ENCODE measurements around the gene BACE2. TPM values are rescaled to one million over a fixed set of nuclear protein-coding genes. Genes with fewer than 3 reads are reported as not detected.

Gene BACE2
- polyA plus RNA-seq, 1 donor (not counting 4 experiments of a cell fraction or from before 2014, with no cell fraction given): 130 TPM

DNA sequence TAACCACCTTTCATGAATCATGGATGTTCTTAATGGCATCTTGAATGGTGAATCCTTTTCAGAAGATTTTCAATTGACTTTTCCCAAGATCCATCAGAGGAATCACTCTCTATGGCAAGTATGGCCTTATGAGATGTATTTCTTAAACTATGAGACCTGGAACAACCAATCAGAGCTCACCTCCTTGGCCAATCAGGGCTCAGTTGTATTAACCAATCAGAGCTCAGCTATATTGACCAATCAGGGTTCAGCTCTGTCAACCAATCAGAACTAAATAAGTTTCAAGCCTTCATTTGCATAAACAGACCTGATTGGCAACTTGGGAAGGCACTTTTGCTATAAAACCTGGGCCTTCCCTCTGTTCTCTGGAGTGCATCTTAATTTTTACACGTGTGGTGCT is 135.0 kb downstream of the BACE2 start:
- no peaks in the 10 kb centered on the region for H3K9me3 ChIP-seq (ENCODE audit: control insufficient read depth, low read depth, low read length)
- H3K9me1 ChIP-seq (ENCODE audit: control insufficient read depth, extremely low read depth, insufficient read depth, low read length): no peaks in the 10 kb centered on the region
- H3K36me3 ChIP-seq (ENCODE audit: control insufficient read depth in 2 of 2, extremely low read depth in 1 of 2, insufficient read depth in 2 of 2, low read length in 2 of 2): no peaks in the 10 kb centered on the region
- DNase-seq (ENCODE audit: low read depth, low spot score) (no peak), FAIRE-seq (no peak)
- no peaks in the 10 kb centered on the region for H3K27me3 ChIP-seq (ENCODE audit: control insufficient read depth, extremely low read depth, insufficient read depth, low read length)
- H3K27ac ChIP-seq (ENCODE audit: control insufficient read depth, insufficient read depth, low read length): no peak overlapping the region
- no peak overlapping the region for H3K4me3 ChIP-seq (ENCODE audit: control insufficient read depth in 2 of 3, extremely low read depth in 1 of 3, insufficient read depth in 2 of 3, low read depth in 1 of 3, low read length in 3 of 3)
- TF ChIP-seq EZH2 (IDR thresholded peaks at IDR 0.05; ENCODE audit: low read length) (no peak), CTCF (optimal IDR thresholded peaks at IDR 0.05 in 1 of 3, IDR thresholded peaks at IDR 0.05 in 1 of 3, conservative IDR thresholded peaks at IDR 0.05 in 1 of 3; ENCODE audit: extremely low read depth in 1 of 3, insufficient read depth in 2 of 3, low read length in 3 of 3) (no peak)
- H4K20me1 ChIP-seq (ENCODE audit: control insufficient read depth, extremely low read depth, insufficient read depth, low read length): no peaks in the 10 kb centered on the region
- H3K4me1 ChIP-seq (ENCODE audit: control insufficient read depth, extremely low read depth, insufficient read depth, low read length): no peaks in the 10 kb centered on the region
- H2AFZ ChIP-seq (ENCODE audit: control insufficient read depth, low read length): no peak overlapping the region
- H3K79me2 ChIP-seq (ENCODE audit: control insufficient read depth, insufficient read depth, low read length): no peaks in the 10 kb centered on the region
- dilution Hi-C loops (cut with MboI; ENCODE audit: extremely low pct_ligation_motif_present, low sequenced_read_pairs): no loop called here
- no peak overlapping the region for H3K4me2 ChIP-seq (ENCODE audit: control insufficient read depth, extremely low read depth, insufficient read depth, low read depth, low read length)
- no peak overlapping the region for H3K9ac ChIP-seq (ENCODE audit: control insufficient read depth, extremely low read depth, insufficient read depth, low read length)

GRCh38 chr21:41304068-41304720 is 136.2 kb downstream of the BACE2 start:
- H2AFZ ChIP-seq (ENCODE audit: control insufficient read depth, low read length): no peak overlapping the region
- H3K4me3 ChIP-seq (ENCODE audit: control insufficient read depth in 2 of 3, extremely low read depth in 1 of 3, insufficient read depth in 2 of 3, low read depth in 1 of 3, low read length in 3 of 3): no peak overlapping the region
- H3K9me3 ChIP-seq (ENCODE audit: control insufficient read depth, low read depth, low read length): no peaks in the 10 kb centered on the region
- H3K79me2 ChIP-seq (ENCODE audit: control insufficient read depth, insufficient read depth, low read length): no peaks in the 10 kb centered on the region
- no peaks in the 10 kb centered on the region for H3K36me3 ChIP-seq (ENCODE audit: control insufficient read depth in 2 of 2, extremely low read depth in 1 of 2, insufficient read depth in 2 of 2, low read length in 2 of 2)
- no peak for DNase-seq (ENCODE audit: low read depth, low spot score)
- no peaks in the 10 kb centered on the region for H3K9me1 ChIP-seq (ENCODE audit: control insufficient read depth, extremely low read depth, insufficient read depth, low read length)
- H3K4me2 ChIP-seq (ENCODE audit: control insufficient read depth, extremely low read depth, insufficient read depth, low read depth, low read length): no peak overlapping the region
- no peak for TF ChIP-seq EZH2 (IDR thresholded peaks at IDR 0.05; ENCODE audit: low read length)
- no peak for TF ChIP-seq CTCF (optimal IDR thresholded peaks at IDR 0.05 in 1 of 3, IDR thresholded peaks at IDR 0.05 in 1 of 3, conservative IDR thresholded peaks at IDR 0.05 in 1 of 3; ENCODE audit: extremely low read depth in 1 of 3, insufficient read depth in 2 of 3, low read length in 3 of 3)
- H3K27ac ChIP-seq (ENCODE audit: control insufficient read depth, insufficient read depth, low read length): no peak overlapping the region
- H3K27me3 ChIP-seq (ENCODE audit: control insufficient read depth, extremely low read depth, insufficient read depth, low read length): no peaks in the 10 kb centered on the region
- dilution Hi-C loops (cut with MboI; ENCODE audit: extremely low pct_ligation_motif_present, low sequenced_read_pairs): no loop called here
- no peak overlapping the region for H3K9ac ChIP-seq (ENCODE audit: control insufficient read depth, extremely low read depth, insufficient read depth, low read length)
- H4K20me1 ChIP-seq (ENCODE audit: control insufficient read depth, extremely low read depth, insufficient read depth, low read length): no peaks in the 10 kb centered on the region
- no peaks in the 10 kb centered on the region for H3K4me1 ChIP-seq (ENCODE audit: control insufficient read depth, extremely low read depth, insufficient read depth, low read length)
- FAIRE-seq: no peak

Data from keratinocyte (primary cell).